HEK293 (cell line): ENCODE measurements around the gene ZNF771.

Source experiments
- HIC1 ChIP-seq: fragments of 450-650 bp; formaldehyde crosslinking; IDR thresholded peaks from 2 replicates; pipeline ENCODE4 v1.5.1; 2016; ENCODE audit warnings: missing biosample characterization, missing genetic modification characterization
- PRDM2 ChIP-seq: fragments of 450-650 bp; formaldehyde crosslinking; IDR thresholded peaks from 2 replicates; pipeline ENCODE4 v1.5.1; 2016; ENCODE audit warnings: missing biosample characterization, missing genetic modification characterization, borderline replicate concordance
- REST ChIP-seq: fragments of 450-650 bp; formaldehyde crosslinking; IDR thresholded peaks from 2 replicates; pipeline ENCODE4 v1.5.1; 2016; ENCODE audit warnings: missing biosample characterization, missing genetic modification characterization
- YY2 ChIP-seq: fragments of 450-650 bp; formaldehyde crosslinking; IDR thresholded peaks from 2 replicates; pipeline ENCODE4 v1.5.1; 2016; ENCODE audit warnings: missing biosample characterization, missing genetic modification characterization
- ZBTB20 ChIP-seq: fragments of 450-650 bp; formaldehyde crosslinking; IDR thresholded peaks from 2 replicates; pipeline ENCODE4 v1.5.1; 2016; ENCODE audit warnings: missing biosample characterization, missing genetic modification characterization
- ZEB2 ChIP-seq: fragments of 450-650 bp; formaldehyde crosslinking; IDR thresholded peaks from 2 replicates; pipeline ENCODE4 v1.5.1; 2016; ENCODE audit warnings: missing biosample characterization, missing genetic modification characterization
- ZFHX2 ChIP-seq: fragments of 450-650 bp; formaldehyde crosslinking; conservative IDR thresholded peaks from 2 replicates; pipeline ENCODE4 v1.5.1; 2016; ENCODE audit warnings: missing biosample characterization, missing genetic modification characterization
- ZNF114 ChIP-seq: fragments of 450-650 bp; formaldehyde crosslinking; IDR thresholded peaks from 2 replicates; pipeline ENCODE4 v1.5.0; 2017; ENCODE audit warnings: missing biosample characterization, missing genetic modification characterization
- ZNF146 ChIP-seq: fragments of 450-650 bp; formaldehyde crosslinking; IDR thresholded peaks from 2 replicates; pipeline ENCODE4 v1.5.1; 2016; ENCODE audit warnings: missing biosample characterization, missing genetic modification characterization
- ZNF184 ChIP-seq: fragments of 450-650 bp; IDR thresholded peaks from 2 replicates; pipeline ENCODE4 v1.5.1; 2018; ENCODE audit warnings: missing biosample characterization, mild to moderate bottlenecking, missing genetic modification characterization
- ZNF248 ChIP-seq: fragments of 450-650 bp; formaldehyde crosslinking; IDR thresholded peaks from 2 replicates; pipeline ENCODE4 v1.5.1; 2017; ENCODE audit warnings: missing biosample characterization, missing genetic modification characterization
- ZNF280D ChIP-seq: fragments of 450-650 bp; formaldehyde crosslinking; IDR thresholded peaks from 2 replicates; pipeline ENCODE4 v1.5.1; 2016; ENCODE audit warnings: missing biosample characterization, missing genetic modification characterization
- ZNF510 ChIP-seq: fragments of 450-650 bp; formaldehyde crosslinking; IDR thresholded peaks from 2 replicates; pipeline ENCODE4 v1.5.1; 2018; ENCODE audit warnings: mild to moderate bottlenecking, missing genetic modification characterization, missing biosample characterization; ENCODE audit not compliant: insufficient replicate concordance
- ZNF514 ChIP-seq: fragments of 450-650 bp; formaldehyde crosslinking; IDR thresholded peaks from 2 replicates; pipeline ENCODE4 v1.5.1; 2016; ENCODE audit warnings: missing biosample characterization, missing genetic modification characterization
- ZNF580 ChIP-seq: fragments of 450-650 bp; formaldehyde crosslinking; IDR thresholded peaks from 2 replicates; pipeline ENCODE4 v1.5.1; 2016; ENCODE audit warnings: missing biosample characterization, missing genetic modification characterization
- ZNF621 ChIP-seq: fragments of 450-650 bp; formaldehyde crosslinking; IDR thresholded peaks from 2 replicates; pipeline ENCODE4 v1.5.1; 2017; ENCODE audit warnings: missing biosample characterization, missing genetic modification characterization
- ZNF629 ChIP-seq: fragments of 450-650 bp; formaldehyde crosslinking; IDR thresholded peaks from 2 replicates; pipeline ENCODE4 v1.5.1; 2017; ENCODE audit warnings: missing biosample characterization, missing genetic modification characterization
- ZNF639 ChIP-seq: fragments of 450-650 bp; formaldehyde crosslinking; IDR thresholded peaks from 2 replicates; pipeline ENCODE4 v1.5.1; 2016; ENCODE audit warnings: missing biosample characterization, missing genetic modification characterization
- ZNF670 ChIP-seq: fragments of 450-650 bp; formaldehyde crosslinking; IDR thresholded peaks from 2 replicates; pipeline ENCODE4 v1.5.1; 2016; ENCODE audit warnings: missing biosample characterization, missing genetic modification characterization, low read depth
- ZNF704 ChIP-seq: fragments of 450-650 bp; formaldehyde crosslinking; IDR thresholded peaks from 2 replicates; pipeline ENCODE4 v1.5.1; 2016; ENCODE audit warnings: missing biosample characterization, missing genetic modification characterization

The ZNF771 gene

GRCh38 chr16:30378236-30379157 is 28.9 kb upstream of the ZNF771 start (continued):
- TF ChIP-seq ZNF639 (tag by site-specific recombination) (peak; percentile 78), HIC1 (tag by site-specific recombination) (no peak; the same call in 1 of the 2 replicates), ZNF248 (tag by site-specific recombination) (no peak), ZBTB20 (tag by site-specific recombination) (peak; percentile 89), ZNF514 (tag by site-specific recombination) (no peak), ZNF184 (tag by site-specific recombination) (no peak), YY2 (tag by site-specific recombination) (no peak), PRDM2 (no peak), ZNF114 (tag by site-specific recombination) (no peak), ZNF704 (no peak), ZNF146 (tag by site-specific recombination) (peak; percentile 19; the same call in 1 of the 2 replicates), ZNF580 (tag by site-specific recombination) (peak; percentile 83), ZNF621 (no peak), ZEB2 (tag by site-specific recombination) (no peak; the same call in 1 of the 2 replicates), ZNF280D (tag by site-specific recombination) (no peak), ZNF629 (tag by site-specific recombination) (no peak), ZNF510 (tag by site-specific recombination) (no peak), ZFHX2 (tag by site-specific recombination) (no peak), REST (no peak; the same call in 1 of the 2 replicates), ZNF670 (tag by site-specific recombination) (no peak)
